Measurements from ENCODE around the gene RASA3. TPM values are rescaled to one million over a fixed set of nuclear protein-coding genes. Genes with fewer than 3 reads are reported as not detected.

Gene RASA3
- total and polyA plus RNA-seq, 7 donors: 4.2 to 22.4 (median 16.9) TPM

DNA sequence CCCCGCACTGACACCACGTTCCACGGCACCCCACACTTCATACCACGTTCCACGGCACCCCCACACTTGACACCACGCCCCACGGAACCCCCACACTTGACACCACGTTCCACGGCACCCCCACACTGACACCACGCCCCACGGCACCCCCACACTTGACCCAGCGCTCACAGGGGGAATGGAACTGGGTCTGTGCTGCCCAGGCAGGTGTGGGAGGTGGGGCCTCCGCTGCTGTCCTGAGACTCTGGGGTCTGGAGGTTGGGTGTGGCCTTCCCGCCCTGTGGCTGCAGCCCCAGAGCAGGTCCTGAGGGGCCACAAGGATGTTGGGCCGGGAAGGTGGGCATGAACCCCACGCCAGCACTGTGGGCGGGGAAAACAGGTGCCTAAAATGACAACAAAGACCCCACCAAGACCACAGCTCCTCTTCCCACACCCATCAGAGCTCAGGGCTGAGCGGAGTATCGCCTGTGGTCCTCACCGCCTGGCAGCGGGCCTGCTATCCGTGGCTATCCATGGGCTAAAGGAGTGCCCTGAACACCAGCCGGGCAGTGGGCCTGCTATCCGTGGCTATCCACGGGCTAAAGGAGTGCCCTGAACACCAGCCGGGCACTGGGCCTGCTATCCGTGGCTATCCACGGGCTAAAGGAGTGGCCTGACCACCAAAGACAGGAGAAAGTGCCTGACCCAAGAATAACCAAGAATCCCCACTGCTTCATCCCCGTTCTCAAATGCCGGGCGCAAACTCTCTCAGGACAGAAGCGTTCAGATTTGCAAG lies 98.7 kb downstream of the RASA3 start:
- H3K27me3 ChIP-seq: no peaks in the 10 kb centered on the region
- peak overlapping the region; percentile 57 to 74 (median 62) for H3K27ac ChIP-seq
- WGBS, 2 donors: 94% methylated on average over 32 of the region's 32 CpGs
- H3K4me3 ChIP-seq: peak overlapping the region in 2 of 4 donors; percentile 27 to 29
- peaks cover 0 to 6% (median 0%) of the 10 kb centered on the region in 4 donors for H3K36me3 ChIP-seq
- TF ChIP-seq, protein P1, sequence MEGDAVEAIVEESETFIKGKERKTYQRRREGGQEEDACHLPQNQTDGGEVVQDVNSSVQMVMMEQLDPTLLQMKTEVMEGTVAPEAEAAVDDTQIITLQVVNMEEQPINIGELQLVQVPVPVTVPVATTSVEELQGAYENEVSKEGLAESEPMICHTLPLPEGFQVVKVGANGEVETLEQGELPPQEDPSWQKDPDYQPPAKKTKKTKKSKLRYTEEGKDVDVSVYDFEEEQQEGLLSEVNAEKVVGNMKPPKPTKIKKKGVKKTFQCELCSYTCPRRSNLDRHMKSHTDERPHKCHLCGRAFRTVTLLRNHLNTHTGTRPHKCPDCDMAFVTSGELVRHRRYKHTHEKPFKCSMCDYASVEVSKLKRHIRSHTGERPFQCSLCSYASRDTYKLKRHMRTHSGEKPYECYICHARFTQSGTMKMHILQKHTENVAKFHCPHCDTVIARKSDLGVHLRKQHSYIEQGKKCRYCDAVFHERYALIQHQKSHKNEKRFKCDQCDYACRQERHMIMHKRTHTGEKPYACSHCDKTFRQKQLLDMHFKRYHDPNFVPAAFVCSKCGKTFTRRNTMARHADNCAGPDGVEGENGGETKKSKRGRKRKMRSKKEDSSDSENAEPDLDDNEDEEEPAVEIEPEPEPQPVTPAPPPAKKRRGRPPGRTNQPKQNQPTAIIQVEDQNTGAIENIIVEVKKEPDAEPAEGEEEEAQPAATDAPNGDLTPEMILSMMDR (IDR thresholded peaks at IDR 0.05): no peak
- no peak for TF ChIP-seq POLR2A (IDR thresholded peaks at IDR 0.05)
- no peak for TF ChIP-seq POLR2AphosphoS5 (IDR thresholded peaks at IDR 0.05)
- no peak for TF ChIP-seq EP300 (IDR thresholded peaks at IDR 0.05)
- DNase-seq: no peak
- peaks cover 0 to 43% (median 30%) of the 10 kb centered on the region in 4 donors for H3K4me1 ChIP-seq
- no peaks in the 10 kb centered on the region for H3K9me3 ChIP-seq
- intact Hi-C loops (cut with DNase I): loop anchor here (5.0 kb wide), 1 partner anchor 99 kb away; the partner anchor contains the start of gene RASA3

DNA sequence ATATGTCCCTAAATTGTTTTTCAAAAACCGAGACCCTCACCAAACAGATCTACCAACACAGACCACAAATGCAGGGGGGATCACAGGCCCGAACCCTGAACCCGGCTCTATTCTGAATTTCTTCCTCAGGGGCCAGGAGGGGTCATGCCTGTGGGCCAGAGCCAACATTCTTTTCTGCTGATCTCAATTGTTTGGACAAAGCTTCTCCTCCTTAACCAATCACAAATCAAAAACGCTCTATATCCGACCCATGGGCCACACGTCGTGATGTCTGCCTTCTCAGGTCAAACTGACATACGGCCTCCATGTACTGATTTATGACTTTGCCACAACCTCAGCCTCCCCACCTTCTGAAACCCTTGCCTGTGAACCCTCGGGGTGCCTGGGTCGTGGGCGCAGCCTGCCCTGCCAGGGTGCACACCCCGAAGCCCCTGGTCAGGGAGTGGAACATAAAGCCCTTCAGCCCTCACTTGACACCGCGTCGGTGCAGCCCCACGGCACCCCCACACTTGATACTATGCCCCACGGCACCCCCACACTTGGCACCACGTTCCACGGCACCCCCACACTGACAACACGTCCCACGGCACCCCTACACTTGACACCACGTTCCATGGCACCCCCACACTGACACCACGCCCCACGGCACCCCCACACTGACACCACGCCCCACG lies 100.2 kb downstream of the RASA3 start:
- whole genome bisulfite sequencing, 2 donors: 84 to 89% methylated on average over 26 of the region's 26 CpGs
- Histone ChIP-seq H3K27me3 (no peaks in the 10 kb centered on the region), H3K4me1 (peaks cover 0 to 54% (median 37%) of the 10 kb centered on the region in 4 donors), H3K36me3 (peaks cover 0 to 4% (median 0%) of the 10 kb centered on the region in 4 donors), H3K9me3 (no peaks in the 10 kb centered on the region), H3K4me3 (no peak overlapping the region), H3K27ac (peak overlapping the region; percentile 22 to 58 (median 52))
- DNase-seq: no peak
- peak in 1 of 4 donors; percentile 15 for TF ChIP-seq POLR2AphosphoS5 (IDR thresholded peaks at IDR 0.05)
- no peak for TF ChIP-seq POLR2A (IDR thresholded peaks at IDR 0.05)
- TF ChIP-seq, protein P1 (IDR thresholded peaks at IDR 0.05): no peak
- TF ChIP-seq EP300 (IDR thresholded peaks at IDR 0.05): no peak
- intact Hi-C loops (cut with DNase I): loop anchor here (5.0 kb wide), 1 partner anchor 100 kb away; the partner anchor contains the start of gene RASA3

DNA sequence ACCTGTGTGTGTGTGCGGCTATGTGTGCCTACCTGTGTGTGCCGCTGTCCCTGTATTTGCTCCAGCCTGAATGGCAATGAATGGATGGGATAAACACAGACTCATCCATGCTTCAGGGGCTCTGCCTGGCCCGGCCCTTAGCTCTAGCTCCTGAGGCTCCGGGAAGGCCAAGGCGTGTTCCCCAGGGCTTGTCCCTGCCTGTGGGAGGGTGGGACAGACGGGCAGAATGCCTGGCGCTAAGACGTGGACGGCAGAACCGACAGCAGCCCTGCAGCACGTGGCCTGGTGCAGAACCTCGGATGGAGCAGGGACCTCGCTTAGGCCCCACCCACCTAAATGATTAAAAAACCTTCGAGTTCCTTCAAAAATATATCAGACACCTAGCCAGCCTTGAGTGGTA lies 100.8 kb downstream of the RASA3 start:
- intact Hi-C loops (cut with DNase I): loop anchor here (5.0 kb wide), 1 partner anchor 101 kb away; the partner anchor contains the start of gene RASA3
- no peak overlapping the region for H3K4me3 ChIP-seq
- H3K4me1 ChIP-seq: peaks cover 0 to 60% (median 43%) of the 10 kb centered on the region in 4 donors
- H3K9me3 ChIP-seq: no peaks in the 10 kb centered on the region
- DNase-seq: no peak
- H3K27me3 ChIP-seq: no peaks in the 10 kb centered on the region
- no peak for TF ChIP-seq POLR2A (IDR thresholded peaks at IDR 0.05)
- TF ChIP-seq, protein P1 (IDR thresholded peaks at IDR 0.05): no peak
- TF ChIP-seq POLR2AphosphoS5 (IDR thresholded peaks at IDR 0.05): no peak
- no peak for TF ChIP-seq EP300 (IDR thresholded peaks at IDR 0.05)
- peak overlapping the region in 2 of 4 donors; percentile 48 to 58 for H3K27ac ChIP-seq
- no peaks in the 10 kb centered on the region for H3K36me3 ChIP-seq
- WGBS, 2 donors: 77 to 84% methylated on average over 14 of the region's 14 CpGs

DNA sequence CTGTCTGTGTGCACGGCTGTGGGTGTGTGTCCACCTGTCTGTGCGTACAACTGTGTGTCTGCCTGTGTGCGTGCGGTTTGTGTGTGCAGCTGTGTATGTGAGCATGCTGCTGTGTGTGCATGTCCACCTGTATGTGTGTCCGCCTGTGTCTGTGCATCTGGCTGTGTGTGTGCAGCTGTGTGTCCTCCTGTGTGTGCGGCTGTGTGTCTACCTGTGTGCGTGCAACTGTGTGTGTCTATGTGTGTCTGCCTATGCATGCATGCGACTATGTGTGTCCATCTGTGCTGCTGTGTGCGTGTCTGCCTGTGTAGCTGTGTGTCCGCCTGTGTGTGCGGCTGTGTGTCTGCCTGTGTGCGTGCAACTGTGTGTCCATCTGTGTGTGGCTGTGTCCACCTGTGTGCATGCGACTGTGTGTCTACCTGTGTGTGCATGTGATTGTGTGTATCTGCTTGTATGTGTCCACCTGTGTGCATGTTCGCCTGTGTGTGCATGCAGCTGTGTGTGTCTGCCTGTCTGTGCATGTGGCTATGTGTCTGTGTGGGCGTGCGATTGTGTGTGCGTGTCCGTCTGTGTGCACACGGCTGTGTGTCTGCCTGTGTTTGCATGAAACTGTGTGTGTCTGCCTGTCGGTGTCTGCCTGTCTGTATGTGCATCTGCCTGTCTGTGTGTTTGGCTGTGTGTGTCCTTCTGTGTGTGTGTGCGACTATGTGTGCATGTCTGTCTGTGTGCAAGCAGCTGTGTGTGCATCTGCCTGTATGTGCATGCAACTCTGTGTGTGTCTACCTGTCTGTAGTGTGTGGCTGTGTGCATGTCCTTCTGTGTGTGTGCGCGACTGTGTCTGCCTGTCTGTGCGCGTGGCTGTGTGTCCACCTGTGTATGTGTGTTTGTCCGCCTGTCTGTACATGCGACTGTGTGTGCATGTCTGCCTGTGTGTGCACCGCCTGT lies 101.5 kb downstream of the RASA3 start:
- 93 to 96% methylated on average over 28 of the region's 28 CpGs for WGBS, 2 donors
- Histone ChIP-seq H3K27ac (peak overlapping the region in 1 of 4 donors; percentile 58), H3K36me3 (no peaks in the 10 kb centered on the region), H3K4me1 (peaks cover 0 to 63% (median 48%) of the 10 kb centered on the region in 4 donors), H3K4me3 (no peak overlapping the region), H3K27me3 (no peaks in the 10 kb centered on the region), H3K9me3 (no peaks in the 10 kb centered on the region)
- intact Hi-C loops (cut with DNase I): loop anchor here (5.0 kb wide), 1 partner anchor 101 kb away; the partner anchor contains the start of gene RASA3
- no peak for TF ChIP-seq POLR2AphosphoS5 (IDR thresholded peaks at IDR 0.05)
- TF ChIP-seq, protein P1 (IDR thresholded peaks at IDR 0.05): no peak
- no peak for TF ChIP-seq POLR2A (IDR thresholded peaks at IDR 0.05)
- no peak for TF ChIP-seq EP300 (IDR thresholded peaks at IDR 0.05)
- DNase-seq: no peak

Measured in sigmoid colon (tissue), 7 donors.